ENCODE data around the gene FFAR3.

Gene FFAR3

GRCh38 chr19:35330475-35330874, 27.8 kb upstream of the FFAR3 start:
- DNase-seq (ENCODE audit: low spot score), result no peak

DNA sequence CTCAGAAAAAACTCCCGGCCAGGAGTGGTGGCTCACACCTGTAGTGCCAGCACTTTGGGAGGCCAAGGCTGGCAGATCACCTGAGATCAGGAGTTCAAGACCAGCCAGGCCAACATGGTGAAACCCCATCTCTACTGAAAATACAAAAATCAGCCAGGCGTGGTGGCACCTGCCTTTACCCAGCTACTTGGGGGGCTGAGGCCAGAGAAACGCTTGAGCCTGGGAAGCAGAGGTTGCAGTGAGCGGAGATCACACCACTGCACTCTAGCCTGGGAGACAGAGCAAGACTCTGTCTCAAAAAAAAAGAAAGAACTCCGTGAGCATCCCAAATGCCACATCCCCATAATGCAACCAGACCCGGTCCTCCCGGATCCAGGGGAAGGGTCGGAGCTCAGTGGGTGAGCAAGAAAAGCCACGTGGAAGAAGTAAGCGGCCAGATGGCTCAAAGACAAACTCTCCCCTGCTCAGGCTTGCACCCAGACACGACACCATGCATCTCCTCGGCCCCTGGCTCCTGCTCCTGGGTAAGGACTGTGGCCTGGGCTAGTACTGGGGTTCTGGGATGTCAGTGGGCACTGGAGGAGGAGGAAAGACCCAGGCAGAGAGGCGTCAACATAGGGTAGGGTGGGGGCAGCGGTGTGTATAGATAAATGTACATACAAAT, 26.6 kb upstream of the FFAR3 start:
- DNase-seq (ENCODE audit: low spot score), result no peak

DNA sequence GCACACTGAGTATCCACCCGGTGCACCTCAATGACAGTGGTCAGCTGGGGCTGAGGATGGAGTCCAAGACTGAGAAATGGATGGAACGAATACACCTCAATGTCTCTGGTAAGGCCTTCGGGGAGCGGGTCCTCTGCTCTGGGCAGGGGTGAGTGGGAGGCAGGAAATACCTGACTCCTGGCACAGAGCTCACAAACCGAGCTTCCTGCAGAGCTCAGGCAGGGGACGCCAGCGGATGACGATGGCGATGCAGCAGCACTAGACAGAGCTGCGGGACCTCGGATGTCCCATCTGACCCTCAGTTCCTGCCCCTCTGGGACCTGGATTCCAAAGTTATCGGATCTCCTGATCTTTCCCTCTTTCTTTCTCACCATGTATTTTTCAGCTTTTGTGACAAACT, 25.4 kb upstream of the FFAR3 start:
- DNase-seq (ENCODE audit: low spot score), result no peak

GRCh38 chr19:35334144-35334753, 24.0 kb upstream of the FFAR3 start:
- no peak for DNase-seq (ENCODE audit: low spot score)

- no peak for DNase-seq (ENCODE audit: low spot score)
Observed at GRCh38 chr19:35336166-35336955, 21.9 kb upstream of the FFAR3 start.

DNA sequence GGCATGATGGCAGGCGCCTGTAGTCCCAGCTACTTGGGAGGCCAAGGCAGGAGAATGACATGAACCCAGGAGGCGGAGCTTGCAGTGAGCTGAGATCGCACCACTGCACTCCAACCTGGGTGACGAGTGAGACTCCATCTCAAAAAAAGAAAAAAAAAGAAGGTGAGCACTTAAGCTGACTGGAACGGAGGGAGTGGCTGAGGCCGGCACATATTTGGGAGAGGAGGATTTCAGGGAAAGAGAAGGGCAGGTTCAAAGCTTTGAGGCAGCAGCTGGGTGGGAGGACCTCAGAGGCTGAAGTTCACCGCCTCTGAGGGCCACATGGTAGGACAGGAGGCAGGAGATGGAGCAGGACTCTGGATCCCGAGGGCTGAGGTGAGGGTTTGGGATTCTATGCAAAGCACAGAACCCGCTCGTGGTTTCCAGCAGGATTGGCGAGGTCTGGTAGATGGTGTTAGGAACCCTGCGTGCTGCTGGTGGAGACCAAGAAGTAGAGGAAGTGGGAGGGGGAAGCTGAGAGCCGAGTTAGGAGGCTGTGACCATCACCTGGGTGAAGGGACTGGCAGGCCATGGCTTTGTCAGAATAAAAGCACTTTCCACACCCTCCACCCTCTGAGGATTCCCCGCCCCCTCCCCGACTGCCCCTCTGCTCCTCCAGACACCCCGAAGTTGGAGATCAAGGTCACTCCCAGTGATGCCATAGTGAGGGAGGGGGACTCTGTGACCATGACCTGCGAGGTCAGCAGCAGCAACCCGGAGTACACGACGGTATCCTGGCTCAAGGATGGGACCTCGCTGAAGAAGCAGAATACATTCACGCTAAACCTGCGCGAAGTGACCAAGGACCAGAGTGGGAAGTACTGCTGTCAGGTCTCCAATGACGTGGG, 20.9 kb upstream of the FFAR3 start:
- DNase-seq (ENCODE audit: low spot score), result no peak

- DNase-seq (ENCODE audit: low spot score), result no peak
Observed at GRCh38 chr19:35337984-35338296, 20.3 kb upstream of the FFAR3 start.

GRCh38 chr19:35340431-35340830, 17.8 kb upstream of the FFAR3 start:
- no peak for DNase-seq (ENCODE audit: low spot score)

DNA sequence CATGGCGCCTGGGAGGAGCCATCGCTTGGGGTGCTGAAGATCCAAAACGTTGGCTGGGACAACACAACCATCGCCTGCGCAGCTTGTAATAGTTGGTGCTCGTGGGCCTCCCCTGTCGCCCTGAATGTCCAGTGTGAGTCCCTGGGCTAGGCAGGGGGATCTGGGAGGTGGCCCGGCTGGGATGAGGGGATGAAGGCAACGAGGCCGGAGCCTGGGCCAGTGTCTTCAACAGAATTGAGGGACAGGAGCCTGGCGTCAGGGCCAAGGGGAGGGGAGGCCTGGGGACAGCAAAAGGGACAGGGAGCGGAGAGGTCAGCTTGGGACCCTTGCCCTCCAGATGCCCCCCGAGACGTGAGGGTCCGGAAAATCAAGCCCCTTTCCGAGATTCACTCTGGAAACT, 17.3 kb upstream of the FFAR3 start:
- DNase-seq (ENCODE audit: low spot score), result no peak

DNA sequence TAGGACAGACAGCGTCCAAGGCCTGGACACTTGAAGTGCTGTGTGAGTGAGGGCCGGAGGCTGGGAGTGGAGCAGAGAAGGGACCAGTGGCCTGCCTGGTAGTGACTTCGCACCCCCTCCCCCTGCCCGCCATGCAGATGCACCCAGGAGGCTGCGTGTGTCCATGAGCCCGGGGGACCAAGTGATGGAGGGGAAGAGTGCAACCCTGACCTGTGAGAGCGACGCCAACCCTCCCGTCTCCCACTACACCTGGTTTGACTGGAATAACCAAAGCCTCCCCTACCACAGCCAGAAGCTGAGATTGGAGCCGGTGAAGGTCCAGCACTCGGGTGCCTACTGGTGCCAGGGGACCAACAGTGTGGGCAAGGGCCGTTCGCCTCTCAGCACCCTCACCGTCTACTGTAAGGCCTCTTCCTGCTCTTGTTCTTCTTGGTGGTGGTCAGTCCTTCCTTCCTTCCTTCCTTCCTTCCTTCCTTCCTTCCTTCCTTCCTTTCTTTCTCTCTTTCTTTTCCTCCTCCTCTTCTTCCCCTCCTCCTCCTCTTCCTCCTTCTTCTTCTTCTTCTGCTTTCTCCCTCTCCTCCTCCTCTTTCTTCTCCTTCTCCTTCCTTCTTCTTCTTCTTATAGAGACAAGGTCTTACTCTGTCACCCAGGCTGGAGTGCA, 16.6 kb upstream of the FFAR3 start:
- no peak for DNase-seq (ENCODE audit: low spot score)

DNA sequence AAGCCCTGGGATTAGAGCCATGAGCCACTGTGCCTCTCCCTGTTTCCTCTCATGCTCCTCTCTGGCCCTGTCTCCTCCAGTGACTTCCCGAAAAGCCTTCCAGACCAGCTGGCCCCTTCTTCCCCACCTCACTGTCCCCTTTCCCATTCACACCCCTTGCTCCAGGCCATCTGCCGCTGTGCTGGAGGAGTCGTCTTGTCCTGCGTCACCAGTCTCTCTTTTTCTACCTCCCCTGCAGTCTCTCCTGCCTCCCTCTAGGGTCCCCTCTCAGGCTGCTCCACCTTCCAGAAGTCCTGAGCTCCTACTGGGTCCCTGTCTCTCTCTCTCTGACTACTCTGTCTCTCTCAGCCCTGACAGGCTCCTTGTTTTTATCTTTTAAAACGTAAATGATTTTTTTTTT, 15.8 kb upstream of the FFAR3 start:
- no peak for DNase-seq (ENCODE audit: low spot score)

DNA sequence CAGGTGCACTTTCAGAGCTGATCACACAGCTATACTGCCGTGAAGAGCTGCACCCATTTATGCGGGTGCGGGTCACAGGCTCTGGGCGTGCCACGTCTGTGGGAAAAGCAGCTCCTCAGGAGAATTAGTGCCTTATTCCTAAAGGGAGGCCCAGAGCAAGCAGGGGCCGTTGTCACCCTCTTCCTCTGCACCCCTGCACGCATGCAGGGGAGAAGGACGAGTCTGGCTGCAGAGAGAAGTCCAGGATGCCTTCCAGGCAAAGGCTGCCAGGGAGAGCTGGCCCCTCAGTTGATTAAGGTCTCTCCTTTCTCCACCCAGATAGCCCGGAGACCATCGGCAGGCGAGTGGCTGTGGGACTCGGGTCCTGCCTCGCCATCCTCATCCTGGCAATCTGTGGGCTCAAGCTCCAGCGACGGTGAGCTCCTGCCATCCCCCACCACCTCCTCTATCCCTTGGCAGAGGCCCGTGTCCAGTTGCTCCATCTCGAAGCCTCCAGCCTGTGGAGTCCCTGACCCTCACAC, 13.7 kb upstream of the FFAR3 start:
- peak; percentile 31 for DNase-seq (ENCODE audit: low spot score)

- DNase-seq (ENCODE audit: low spot score), result peak; percentile 38
Observed at GRCh38 chr19:35345671-35346111, 12.6 kb upstream of the FFAR3 start.

DNA sequence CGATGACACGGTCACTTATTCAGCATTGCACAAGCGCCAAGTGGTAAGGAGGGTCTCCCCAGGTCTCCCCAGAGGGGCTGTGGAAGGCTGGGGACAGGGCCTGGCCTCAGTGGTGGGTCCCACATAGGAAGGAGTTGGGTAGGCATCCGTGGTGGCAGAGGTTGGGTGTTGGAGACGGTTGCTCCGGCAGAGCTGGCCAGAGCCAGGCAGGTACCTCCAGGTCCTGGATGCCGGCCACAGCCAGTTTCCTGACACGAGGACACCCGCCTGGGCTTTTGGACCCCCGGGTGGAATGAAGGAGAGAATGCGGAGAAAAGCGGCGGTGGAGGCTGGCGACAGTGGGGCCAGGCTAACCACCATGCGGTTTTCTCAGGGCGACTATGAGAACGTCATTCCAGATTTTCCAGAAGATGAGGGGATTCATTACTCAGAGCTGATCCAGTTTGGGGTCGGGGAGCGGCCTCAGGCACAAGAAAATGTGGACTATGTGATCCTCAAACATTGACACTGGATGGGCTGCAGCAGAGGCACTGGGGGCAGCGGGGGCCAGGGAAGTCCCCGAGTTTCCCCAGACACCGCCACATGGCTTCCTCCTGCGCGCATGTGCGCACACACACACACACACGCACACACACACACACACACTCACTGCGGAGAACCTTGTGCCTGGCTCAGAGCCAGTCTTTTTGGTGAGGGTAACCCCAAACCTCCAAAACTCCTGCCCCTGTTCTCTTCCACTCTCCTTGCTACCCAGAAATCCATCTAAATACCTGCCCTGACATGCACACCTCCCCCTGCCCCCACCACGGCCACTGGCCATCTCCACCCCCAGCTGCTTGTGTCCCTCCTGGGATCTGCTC, 11.8 kb upstream of the FFAR3 start:
- DNase-seq (ENCODE audit: low spot score), result peak; percentile 59

DNA sequence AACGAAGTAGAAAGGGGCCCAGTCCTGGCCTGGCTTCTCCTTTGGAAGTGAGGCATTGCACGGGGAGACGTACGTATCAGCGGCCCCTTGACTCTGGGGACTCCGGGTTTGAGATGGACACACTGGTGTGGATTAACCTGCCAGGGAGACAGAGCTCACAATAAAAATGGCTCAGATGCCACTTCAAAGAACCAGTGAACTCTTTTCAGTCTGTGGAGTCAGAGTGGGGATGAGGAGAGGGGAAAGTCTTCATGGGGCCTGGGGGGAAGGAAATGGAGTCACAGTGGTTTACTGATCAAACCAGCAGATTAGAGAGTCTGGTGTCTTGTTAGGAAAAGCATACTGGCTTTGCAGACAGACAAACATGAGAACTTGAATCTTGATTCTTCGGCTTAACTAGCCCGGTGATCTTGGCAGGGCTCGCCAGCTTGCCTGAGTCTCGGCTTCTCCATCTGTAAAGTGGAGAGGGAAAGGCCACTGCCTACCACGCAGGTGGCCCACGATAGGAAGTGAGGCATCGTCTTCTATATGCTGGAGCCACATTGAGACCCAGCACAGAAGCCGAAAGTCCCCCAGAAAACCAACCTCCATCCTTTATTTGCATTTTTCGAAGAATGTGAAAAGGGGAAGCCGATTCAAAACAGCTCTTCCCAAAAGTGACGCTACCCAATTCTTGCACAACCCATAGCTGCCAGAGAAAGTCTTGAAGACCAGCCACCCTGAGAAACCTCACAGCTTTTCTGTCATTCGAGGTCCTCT, 10.9 kb upstream of the FFAR3 start, which contains the start of gene FFAR1:
TSS of gene FFAR1 (plus strand) at position 732 of the 759 bp plus-strand sequence. CDS start 3,650 bp downstream, outside the sequence.
- DNase-seq (ENCODE audit: low spot score), result peak; percentile 46

GRCh38 chr19:35347930-35348298, 10.3 kb upstream of the FFAR3 start:
- no peak for DNase-seq (ENCODE audit: low spot score)

DNA sequence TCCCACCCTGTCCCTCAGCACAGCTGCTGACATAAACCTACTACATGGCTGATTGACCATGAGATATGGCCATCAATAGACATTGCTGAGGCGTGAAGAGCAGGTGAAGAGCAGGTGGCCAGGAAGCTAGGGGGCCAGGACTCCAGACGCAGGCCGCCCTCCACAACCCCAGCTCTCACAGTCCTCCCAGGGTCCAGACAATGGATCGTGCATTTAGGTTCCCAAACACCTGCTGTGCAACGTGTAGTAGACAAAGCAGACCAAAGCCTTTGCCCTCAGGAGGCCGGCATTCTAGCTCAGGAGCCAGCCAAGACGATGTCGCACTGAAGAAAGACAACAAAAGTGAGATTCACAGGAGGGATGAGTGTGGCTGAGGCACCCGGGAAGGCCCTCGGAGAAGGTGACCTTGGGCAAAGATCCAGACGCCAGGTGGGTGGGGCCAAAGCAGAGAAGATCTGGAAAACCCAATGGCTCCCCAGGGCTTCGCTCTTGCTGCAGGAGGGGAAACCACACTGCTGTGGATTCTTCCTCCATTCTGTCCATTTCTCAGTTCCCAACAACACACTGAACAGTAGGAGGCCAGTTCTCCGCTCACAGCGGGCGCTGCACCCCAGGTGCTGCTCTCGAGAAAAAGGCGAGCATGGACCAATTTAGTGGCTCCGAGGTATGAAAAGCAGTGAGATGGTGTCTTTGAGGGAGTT, 9.2 kb upstream of the FFAR3 start:
- DNase-seq (ENCODE audit: low spot score), result peak; percentile 22

DNA sequence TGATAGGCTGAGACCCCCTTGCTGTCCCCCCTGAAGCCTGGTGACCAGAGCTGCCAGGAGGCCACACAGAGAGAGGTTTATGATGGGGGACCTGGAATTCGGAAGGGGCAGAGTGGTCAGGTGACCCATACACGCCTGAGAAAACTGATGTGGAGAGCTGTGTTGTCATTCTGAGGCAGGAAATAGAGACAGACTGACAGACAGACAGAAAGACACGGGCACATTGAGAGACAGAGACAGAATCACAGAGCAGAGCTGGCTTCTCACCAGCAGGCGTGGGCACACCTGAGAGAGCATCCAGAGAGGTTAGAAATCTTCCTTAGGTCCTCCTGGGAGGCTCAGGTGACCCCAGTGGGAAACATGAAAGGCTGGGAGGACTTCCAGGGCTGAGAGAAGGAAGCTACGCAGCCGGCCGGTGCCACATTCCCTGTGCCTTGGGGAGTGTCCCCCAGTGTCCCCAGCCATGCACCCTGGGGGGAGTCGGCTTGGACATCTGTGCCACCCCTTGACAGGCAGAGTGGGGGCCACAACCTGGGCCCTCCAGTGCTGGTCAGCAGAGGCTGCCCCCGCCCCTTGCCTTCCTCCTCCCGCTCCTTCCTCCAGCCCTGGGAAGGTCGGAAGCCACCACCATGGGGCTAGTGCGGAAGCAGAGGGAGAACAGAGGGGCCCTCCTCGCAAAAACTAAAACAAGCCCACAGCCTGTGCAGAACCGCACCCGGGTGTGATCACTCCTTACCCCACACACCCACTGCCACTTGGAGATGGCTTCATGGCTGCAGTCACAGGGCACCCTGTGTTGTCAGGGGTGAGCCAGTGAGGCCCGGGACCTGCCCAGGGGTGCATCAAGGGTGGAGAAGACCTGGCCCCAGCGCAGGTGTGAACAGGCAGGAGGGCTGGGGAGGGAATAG, 8.4 kb upstream of the FFAR3 start:
- peak; percentile 45 for DNase-seq (ENCODE audit: low spot score)
